ENCODE results near the gene WRNIP1. TPM values are rescaled to one million over a fixed set of nuclear protein-coding genes. Genes with fewer than 3 reads are reported as not detected.

WRNIP1 gene
- total RNA-seq, 1 experiment from 2014 or later = 78.8 TPM

GRCh38 chr6:2798586-2799134 is 33.5 kb downstream of the WRNIP1 start:
- H4K20me1 ChIP-seq (ENCODE audit: insufficient read depth) = no peaks in the 10 kb centered on the region
- no peak overlapping the region for H3K9ac ChIP-seq (ENCODE audit: low read length)
- no peak for ATAC-seq
- H3K4me2 ChIP-seq (ENCODE audit: low read length) = no peak overlapping the region
- H3K4me3 ChIP-seq (replicated peaks in 1 of 2; ENCODE audit: low read depth in 1 of 2, low read length in 2 of 2) = no peak overlapping the region
- DNase-seq (ENCODE audit: low read depth, low spot score) = no peak
- no peaks in the 10 kb centered on the region for H3K9me2 ChIP-seq (ENCODE audit: insufficient read depth)
- ChIA-PET CTCF (interaction anchor here (0.7 kb wide), 1 partner anchor 7 kb away, joined by 3 read pairs; no protein-coding TSS in a partner anchor), RAD21 (ENCODE audit: low non-redundant PET in 1 of 2, low total read pairs in 2 of 2, uncharacterized antibody in 2 of 2, unreplicated experiment in 2 of 2) (no interaction called here), POLR2A (no interaction called here)
- BruUV-seq (replicated peaks) = no TSS peak
- no peak overlapping the region for H3K27ac ChIP-seq (ENCODE audit: low read depth, low read length)
- no peaks in the 10 kb centered on the region for H3K27me3 ChIP-seq (ENCODE audit: insufficient read depth, low read length)
- no peak overlapping the region for H2AFZ ChIP-seq (ENCODE audit: low read depth, low read length, poor library complexity, severe bottlenecking)
- H3K4me1 ChIP-seq (ENCODE audit: control insufficient read depth in 1 of 2, insufficient read depth in 2 of 2, low read length in 2 of 2) = peaks cover 2 to 46% of the 10 kb centered on the region in 2 experiments; a peak in 2 of 4 replicates
- TF ChIP-seq CBX3 (IDR thresholded peaks at IDR 0.05; ENCODE audit: low read depth) (no peak), CTCF (IDR thresholded peaks at IDR 0.05 in 2 of 3, conservative IDR thresholded peaks at IDR 0.05 in 1 of 3; ENCODE audit: borderline replicate concordance in 1 of 3, insufficient read depth in 1 of 3, low read depth in 2 of 3, low read length in 2 of 3) (no peak), EGR1 (IDR thresholded peaks at IDR 0.05; ENCODE audit: low read depth) (no peak), ZFX (IDR thresholded peaks at IDR 0.05) (no peak)
- intact Hi-C loops (cut with micrococcal nuclease) = no loop called here
- no peaks in the 10 kb centered on the region for H3K36me3 ChIP-seq (ENCODE audit: control insufficient read depth in 1 of 2, insufficient read depth in 2 of 2, low read length in 2 of 2)
- no peaks in the 10 kb centered on the region for H3K9me3 ChIP-seq (ENCODE audit: control insufficient read depth in 1 of 2, insufficient read depth in 1 of 2, low read depth in 1 of 2, low read length in 2 of 2)
- no peaks in the 10 kb centered on the region for H3K79me2 ChIP-seq (ENCODE audit: insufficient read depth, low read length)

GRCh38 chr6:2799936-2800527 is 34.8 kb downstream of the WRNIP1 start:
- H3K4me2 ChIP-seq (ENCODE audit: low read length) = no peak overlapping the region
- H3K27me3 ChIP-seq (ENCODE audit: insufficient read depth, low read length) = no peaks in the 10 kb centered on the region
- ChIA-PET POLR2A (no interaction called here), RAD21 (ENCODE audit: low non-redundant PET in 1 of 2, low total read pairs in 2 of 2, uncharacterized antibody in 2 of 2, unreplicated experiment in 2 of 2) (no interaction called here), CTCF (interaction anchor here (0.8 kb wide), 1 partner anchor 9 kb away, joined by 4 read pairs; no protein-coding TSS in a partner anchor)
- H3K36me3 ChIP-seq (ENCODE audit: control insufficient read depth in 1 of 2, insufficient read depth in 2 of 2, low read length in 2 of 2) = no peaks in the 10 kb centered on the region
- no peak overlapping the region for H3K27ac ChIP-seq (ENCODE audit: low read depth, low read length)
- no peaks in the 10 kb centered on the region for H3K79me2 ChIP-seq (ENCODE audit: insufficient read depth, low read length)
- intact Hi-C loops (cut with micrococcal nuclease) = no loop called here
- no peaks in the 10 kb centered on the region for H4K20me1 ChIP-seq (ENCODE audit: insufficient read depth)
- H2AFZ ChIP-seq (ENCODE audit: low read depth, low read length, poor library complexity, severe bottlenecking) = no peak overlapping the region
- TF ChIP-seq SIN3A (IDR thresholded peaks at IDR 0.05; ENCODE audit: low read depth) = no peak
- peak; percentile 30; the same call in 1 of the 2 replicates for TF ChIP-seq MAX (IDR thresholded peaks at IDR 0.05)
- TF ChIP-seq EZH2 (IDR thresholded peaks at IDR 0.05) = no peak
- TF ChIP-seq ATF3 (IDR thresholded peaks at IDR 0.05) = no peak
- TF ChIP-seq SP1 (IDR thresholded peaks at IDR 0.05; ENCODE audit: low read depth) = peak; percentile 57; the same call in 1 of the 2 replicates
- TF ChIP-seq JUND (IDR thresholded peaks at IDR 0.05) = peak; percentile 59
- peak; percentile 60; the same call in 1 of the 2 replicates for TF ChIP-seq FOSL1 (IDR thresholded peaks at IDR 0.05; ENCODE audit: low read depth)
- no peak for ATAC-seq
- no peak for DNase-seq (ENCODE audit: low read depth, low spot score)
- no TSS peak for BruUV-seq (replicated peaks)
- no peak overlapping the region for H3K9ac ChIP-seq (ENCODE audit: low read length)
- no peaks in the 10 kb centered on the region for H3K9me3 ChIP-seq (ENCODE audit: control insufficient read depth in 1 of 2, insufficient read depth in 1 of 2, low read depth in 1 of 2, low read length in 2 of 2)
- no peaks in the 10 kb centered on the region for H3K9me2 ChIP-seq (ENCODE audit: insufficient read depth)
- H3K4me3 ChIP-seq (replicated peaks in 1 of 2; ENCODE audit: low read depth in 1 of 2, low read length in 2 of 2) = no peak overlapping the region
- peaks cover 0 to 35% of the 10 kb centered on the region in 2 experiments; a peak in 1 of 4 replicates for H3K4me1 ChIP-seq (ENCODE audit: control insufficient read depth in 1 of 2, insufficient read depth in 2 of 2, low read length in 2 of 2)

All from HCT116 (cell line).